SK-N-SH treated with all-trans-retinoic acid at 6 μM for 48 hours (cell line): ENCODE measurements around the gene NRF1.

ENCODE experiments used
- ATAC-seq: fragments of 200-7000 bp; cut with Tn5 transposase; 3 replicates; pipeline ENCODE4 v1.9.1; 2020; ENCODE audit warnings: mild to moderate bottlenecking, moderate library complexity
- ARNTL ChIP-seq: fragments of 450-650 bp; formaldehyde crosslinking; IDR thresholded peaks from 2 replicates; pipeline ENCODE4 v1.5.0; 2020; ENCODE audit warnings: low read depth, mild to moderate bottlenecking, moderate library complexity, borderline replicate concordance
- BACH2 ChIP-seq: fragments of 250-450 bp; sonication (Bioruptor Pico); IDR thresholded peaks from 2 replicates; pipeline ENCODE4 v1.9.0; 2021; ENCODE audit warnings: mild to moderate bottlenecking, borderline replicate concordance
- CREB5 ChIP-seq: fragments of 250-450 bp; sonication (Bioruptor Pico); IDR thresholded peaks from 2 replicates; pipeline ENCODE4 v1.5.1; 2020; ENCODE audit warnings: low read depth, mild to moderate bottlenecking, moderate library complexity
- CSDC2 ChIP-seq: fragments of 250-450 bp; sonication (Bioruptor Pico); IDR thresholded peaks from 2 replicates; pipeline ENCODE4 v1.5.0; 2020; ENCODE audit warnings: mild to moderate bottlenecking, moderate library complexity
- CSRNP3 ChIP-seq: fragments of 250-450 bp; sonication (Bioruptor Pico); IDR thresholded peaks from 2 replicates; pipeline ENCODE4 v1.5.1; 2021; ENCODE audit warnings: mild to moderate bottlenecking, moderate library complexity
- ESRRG ChIP-seq: fragments of 250-450 bp; sonication (Bioruptor Pico); IDR thresholded peaks from 2 replicates; pipeline ENCODE4 v1.6.1; 2021; ENCODE audit warnings: mild to moderate bottlenecking
- GLIS3 ChIP-seq: fragments of 250-450 bp; sonication (Bioruptor Pico); IDR thresholded peaks from 2 replicates; pipeline ENCODE4 v1.5.0; 2020; ENCODE audit warnings: mild to moderate bottlenecking, moderate library complexity
- ISL1 ChIP-seq: fragments of 250-450 bp; sonication (Bioruptor Pico); IDR thresholded peaks from 2 replicates; pipeline ENCODE4 v2.1.2; 2022; ENCODE audit warnings: mild to moderate bottlenecking, moderate library complexity
- OSR1 ChIP-seq: fragments of 250-450 bp; sonication (Bioruptor Pico); IDR thresholded peaks from 2 replicates; pipeline ENCODE4 v1.8.0; 2022; ENCODE audit warnings: moderate library complexity, mild to moderate bottlenecking, inconsistent platforms
- PATZ1 ChIP-seq: fragments of 250-450 bp; sonication (Bioruptor Pico); IDR thresholded peaks from 2 replicates; pipeline ENCODE4 v1.8.0; 2020; ENCODE audit warnings: mild to moderate bottlenecking, moderate library complexity, borderline replicate concordance
- POU6F1 ChIP-seq: fragments of 250-450 bp; sonication (Bioruptor Pico); IDR thresholded peaks from 2 replicates; pipeline ENCODE4 v1.8.0; 2021; ENCODE audit warnings: low read depth, mild to moderate bottlenecking, moderate library complexity, borderline replicate concordance
- PPARA ChIP-seq: fragments of 250-450 bp; sonication (Bioruptor Pico); IDR thresholded peaks from 2 replicates; pipeline ENCODE4 v1.5.0; 2020; ENCODE audit warnings: mild to moderate bottlenecking, borderline replicate concordance
- RARB ChIP-seq: fragments of 250-450 bp; sonication (Bioruptor Pico); IDR thresholded peaks from 2 replicates; pipeline ENCODE4 v1.8.0; 2021; ENCODE audit warnings: mild to moderate bottlenecking, moderate library complexity
- SNAI2 ChIP-seq: fragments of 250-450 bp; sonication (Bioruptor Pico); IDR thresholded peaks from 2 replicates; pipeline ENCODE4 v1.5.0; 2020; ENCODE audit warnings: mild to moderate bottlenecking, moderate library complexity
- TOX ChIP-seq: fragments of 250-450 bp; sonication (Bioruptor Pico); IDR thresholded peaks from 2 replicates; pipeline ENCODE4 v1.8.0; 2021; ENCODE audit warnings: mild to moderate bottlenecking, moderate library complexity, borderline replicate concordance
- ZC3H10 ChIP-seq: fragments of 250-450 bp; sonication (Bioruptor Pico); IDR thresholded peaks from 2 replicates; pipeline ENCODE4 v1.5.1; 2021; ENCODE audit warnings: mild to moderate bottlenecking, moderate library complexity
- ZFP3 ChIP-seq: fragments of 250-450 bp; sonication (Bioruptor Pico); IDR thresholded peaks from 2 replicates; pipeline ENCODE4 v1.5.0; 2020; ENCODE audit warnings: mild to moderate bottlenecking, moderate library complexity
- ZFP30 ChIP-seq: fragments of 450-650 bp; formaldehyde crosslinking; IDR thresholded peaks from 2 replicates; pipeline ENCODE4 v1.5.0; 2022; ENCODE audit warnings: mild to moderate bottlenecking, moderate library complexity
- ZNF565 ChIP-seq: fragments of 450-650 bp; formaldehyde crosslinking; conservative IDR thresholded peaks from 2 replicates; pipeline ENCODE4 v1.5.0; 2020; ENCODE audit warnings: low read depth, mild to moderate bottlenecking, moderate library complexity
- ZNF70 ChIP-seq: fragments of 450-650 bp; formaldehyde crosslinking; IDR thresholded peaks from 2 replicates; pipeline ENCODE4 v1.5.0; 2020; ENCODE audit warnings: mild to moderate bottlenecking, moderate library complexity
- ZNF8 ChIP-seq: fragments of 450-650 bp; formaldehyde crosslinking; IDR thresholded peaks from 2 replicates; pipeline ENCODE4 v1.5.0; 2020; ENCODE audit warnings: mild to moderate bottlenecking, moderate library complexity

NRF1 gene

GRCh38 chr7:129617652-129618051, 6.1 kb downstream of the NRF1 start (continued):
- no peak for TF ChIP-seq ZFP3 (CRISPR knock-in tag)

- ATAC-seq, result no peak
These were observed 15.4 kb downstream of the NRF1 start for GRCh38 chr7:129626896-129627295.

GRCh38 chr7:129630341-129630740, 18.8 kb downstream of the NRF1 start:
- ATAC-seq, result no peak
- TF ChIP-seq ZFP3 (CRISPR knock-in tag) (no peak), OSR1 (CRISPR knock-in tag) (no peak), PPARA (no peak), SNAI2 (CRISPR knock-in tag) (no peak), ZNF565 (CRISPR knock-in tag) (no peak), ZFP30 (no peak), TOX (CRISPR knock-in tag) (no peak), CREB5 (CRISPR knock-in tag) (no peak), GLIS3 (no peak), ZNF8 (no peak), PATZ1 (CRISPR knock-in tag) (no peak), ESRRG (CRISPR knock-in tag) (no peak)

More at GRCh38 chr7:129626896-129627295, 15.4 kb downstream of the NRF1 start:
- no peak for TF ChIP-seq ZFP3 (CRISPR knock-in tag)
- TF ChIP-seq ZNF8, result no peak
- no peak for TF ChIP-seq TOX (CRISPR knock-in tag)
- no peak for TF ChIP-seq ZC3H10 (CRISPR knock-in tag)
- no peak for TF ChIP-seq BACH2 (CRISPR knock-in tag)
- no peak for TF ChIP-seq ISL1 (CRISPR knock-in tag)
- TF ChIP-seq SNAI2 (CRISPR knock-in tag), result no peak
- no peak for TF ChIP-seq ARNTL (CRISPR knock-in tag)
- no peak for TF ChIP-seq OSR1 (CRISPR knock-in tag)
- TF ChIP-seq PPARA, result no peak
- TF ChIP-seq POU6F1, result no peak
- TF ChIP-seq ZNF70 (CRISPR knock-in tag), result no peak
- TF ChIP-seq ESRRG (CRISPR knock-in tag), result no peak
- TF ChIP-seq PATZ1 (CRISPR knock-in tag), result no peak
- TF ChIP-seq CSDC2, result no peak
- no peak for TF ChIP-seq RARB
- TF ChIP-seq CREB5 (CRISPR knock-in tag), result no peak
- no peak for TF ChIP-seq ZNF565 (CRISPR knock-in tag)
- TF ChIP-seq CSRNP3, result no peak
- TF ChIP-seq ZFP30, result no peak
